GM10266 (cell line): Measurements from ENCODE around the gene PPP6R2.

Source experiments
- DNase-seq: peaks from one replicate; pipeline ENCODE4 v3.0.0; 2012; ENCODE audit errors: extremely low spot score
- TF ChIP-seq, protein P1 (sequence below): IDR thresholded peaks from 2 replicates; pipeline ENCODE4 v1.5.1; 2012; ENCODE audit warnings: mild to moderate bottlenecking, low read depth; ENCODE audit not compliant: control insufficient read depth, insufficient read depth; ENCODE audit errors: missing control alignments

PPP6R2 gene

DNA sequence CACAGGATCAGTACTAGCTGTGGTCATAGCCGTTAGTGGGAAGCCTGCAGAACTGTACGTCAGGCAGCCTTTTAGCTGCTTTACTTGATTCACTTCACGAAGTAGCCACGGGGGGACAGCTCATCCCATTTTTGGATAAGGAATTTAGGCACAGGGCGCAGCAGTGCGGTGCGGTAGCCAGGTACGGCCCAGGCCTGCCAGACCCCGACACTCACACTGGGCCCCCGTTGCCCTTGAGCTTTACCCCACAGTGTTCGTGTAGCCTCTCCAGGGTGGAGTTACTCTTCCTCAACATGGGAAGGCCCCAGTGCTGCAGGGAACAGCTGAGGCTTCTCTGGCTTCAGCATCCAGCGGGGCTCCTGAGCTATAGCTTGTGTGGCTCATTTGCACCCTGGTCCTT is 72.3 kb downstream of the PPP6R2 start:
- no peak for DNase-seq
- TF ChIP-seq, protein P1, sequence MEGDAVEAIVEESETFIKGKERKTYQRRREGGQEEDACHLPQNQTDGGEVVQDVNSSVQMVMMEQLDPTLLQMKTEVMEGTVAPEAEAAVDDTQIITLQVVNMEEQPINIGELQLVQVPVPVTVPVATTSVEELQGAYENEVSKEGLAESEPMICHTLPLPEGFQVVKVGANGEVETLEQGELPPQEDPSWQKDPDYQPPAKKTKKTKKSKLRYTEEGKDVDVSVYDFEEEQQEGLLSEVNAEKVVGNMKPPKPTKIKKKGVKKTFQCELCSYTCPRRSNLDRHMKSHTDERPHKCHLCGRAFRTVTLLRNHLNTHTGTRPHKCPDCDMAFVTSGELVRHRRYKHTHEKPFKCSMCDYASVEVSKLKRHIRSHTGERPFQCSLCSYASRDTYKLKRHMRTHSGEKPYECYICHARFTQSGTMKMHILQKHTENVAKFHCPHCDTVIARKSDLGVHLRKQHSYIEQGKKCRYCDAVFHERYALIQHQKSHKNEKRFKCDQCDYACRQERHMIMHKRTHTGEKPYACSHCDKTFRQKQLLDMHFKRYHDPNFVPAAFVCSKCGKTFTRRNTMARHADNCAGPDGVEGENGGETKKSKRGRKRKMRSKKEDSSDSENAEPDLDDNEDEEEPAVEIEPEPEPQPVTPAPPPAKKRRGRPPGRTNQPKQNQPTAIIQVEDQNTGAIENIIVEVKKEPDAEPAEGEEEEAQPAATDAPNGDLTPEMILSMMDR, result no peak

DNA sequence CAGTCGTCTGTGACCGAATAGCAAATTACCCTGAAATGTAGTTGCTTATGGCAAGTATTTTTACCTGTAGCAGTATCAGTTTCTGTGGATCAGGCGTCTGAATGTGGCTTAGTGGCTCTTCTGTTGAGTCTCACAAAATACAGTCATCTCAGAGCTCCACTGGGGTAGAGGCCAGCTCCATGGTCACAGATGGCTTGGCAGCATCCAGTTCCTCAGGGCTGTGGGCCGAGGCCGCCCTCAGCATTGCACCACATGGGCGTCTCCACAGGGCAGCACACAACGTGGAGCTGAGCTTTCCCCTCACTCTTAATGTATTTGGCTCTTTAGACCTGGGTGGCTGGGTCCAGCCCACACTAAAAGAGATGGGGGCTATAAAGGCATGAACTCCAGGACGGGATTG is 73.9 kb downstream of the PPP6R2 start:
- TF ChIP-seq, protein P1, result no peak
- DNase-seq, result no peak

DNA sequence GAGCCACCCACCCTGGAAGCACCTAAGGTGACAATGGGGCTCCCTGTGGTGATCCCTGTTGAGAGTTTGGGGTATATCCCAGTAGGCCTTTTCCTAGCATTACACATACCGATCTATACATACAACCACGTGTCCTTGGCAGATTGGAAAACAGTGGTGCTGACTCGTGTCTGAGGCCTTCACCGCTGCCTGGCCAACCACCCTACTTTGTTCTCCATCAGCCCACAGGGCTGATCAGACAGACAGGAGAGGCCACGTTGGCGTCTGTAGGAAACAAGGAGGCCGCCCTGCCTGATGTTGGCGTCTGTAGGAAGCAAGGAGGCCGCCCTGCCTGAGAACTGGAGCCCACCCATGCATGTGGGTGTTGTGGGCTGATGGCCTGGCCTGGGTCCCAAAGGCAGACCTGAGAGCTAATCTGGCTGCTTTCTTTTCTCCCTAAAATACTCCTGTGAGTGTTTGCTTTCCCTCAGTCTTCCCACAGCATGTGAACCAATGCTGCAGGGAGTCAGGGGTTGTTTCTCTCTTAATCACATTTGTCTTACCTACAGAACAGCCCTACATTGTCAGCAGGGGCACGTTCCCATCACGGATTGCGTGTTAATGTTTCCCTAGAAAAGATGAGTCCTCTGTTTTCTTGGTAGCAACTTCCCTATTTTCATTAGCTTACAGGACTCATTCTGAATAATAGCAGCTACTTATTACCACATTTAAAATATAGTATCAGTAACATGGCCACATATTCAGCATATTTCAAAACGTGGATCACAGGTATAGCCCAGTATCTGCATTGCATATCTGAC is 74.5 kb downstream of the PPP6R2 start:
- no peak for DNase-seq
- TF ChIP-seq, protein P1, result no peak

DNA sequence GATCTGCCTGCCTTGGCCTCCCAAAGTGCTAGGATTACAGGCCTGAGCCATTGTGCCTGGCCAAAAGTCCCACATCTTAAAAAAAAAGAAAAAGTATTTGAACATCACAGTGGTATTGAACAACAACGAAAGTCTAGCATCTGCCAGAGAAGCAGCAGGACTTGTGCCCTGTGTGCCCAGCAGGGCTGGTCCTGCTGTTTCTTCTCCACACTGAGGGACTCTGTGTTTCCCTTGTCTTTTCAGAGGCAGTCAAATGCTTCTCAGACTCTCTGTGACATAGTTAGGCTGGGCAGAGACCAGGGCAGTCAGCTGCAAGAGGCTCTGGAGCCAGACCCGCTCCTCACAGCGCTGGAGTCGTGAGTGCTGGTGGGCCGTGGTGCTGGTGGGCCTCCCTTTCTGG is 75.5 kb downstream of the PPP6R2 start:
- no peak for DNase-seq
- TF ChIP-seq, protein P1, result no peak

DNA sequence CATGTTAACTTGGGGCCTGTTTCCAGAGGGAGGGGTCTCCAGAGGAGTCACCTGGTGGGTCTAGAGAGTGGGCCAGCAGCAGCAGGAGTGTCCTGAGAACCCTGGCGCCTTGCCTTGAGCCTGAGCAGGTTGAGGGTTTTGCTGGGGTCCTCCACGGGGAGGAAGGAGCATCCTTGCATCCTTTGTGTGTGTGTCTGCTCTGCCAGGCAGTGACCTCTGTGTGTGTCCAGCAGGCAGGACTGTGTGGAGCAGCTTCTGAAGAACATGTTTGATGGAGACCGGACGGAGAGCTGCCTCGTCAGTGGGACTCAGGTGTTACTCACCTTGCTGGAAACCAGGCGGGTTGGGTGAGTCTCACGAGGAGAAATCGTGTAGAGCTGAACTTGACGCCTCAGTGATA is 76.0 kb downstream of the PPP6R2 start:
- no peak for DNase-seq

DNA sequence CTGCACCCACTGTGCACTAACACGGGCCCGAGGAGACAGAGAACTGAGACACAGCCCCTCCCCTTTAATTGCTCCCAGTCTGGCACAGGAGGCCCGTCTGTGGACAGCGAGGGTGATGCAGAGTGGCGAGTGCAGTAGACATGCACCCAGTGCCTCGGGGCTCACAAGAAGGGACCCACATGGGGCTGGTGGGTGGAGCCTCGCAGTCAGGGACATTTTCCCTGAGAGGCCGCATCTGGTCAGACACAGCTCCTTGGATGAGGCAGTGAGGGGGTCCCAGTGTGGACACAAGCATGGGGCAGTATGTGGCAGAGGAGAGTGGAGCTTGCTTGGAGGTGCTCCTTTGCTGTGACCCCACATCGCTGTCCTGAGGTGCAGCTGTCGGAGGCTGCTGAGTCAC is 76.9 kb downstream of the PPP6R2 start:
- TF ChIP-seq, protein P1, result no peak
- DNase-seq, result no peak

More for the DNA sequence above, 76.0 kb downstream of the PPP6R2 start:
- TF ChIP-seq, protein P1, result no peak

DNA sequence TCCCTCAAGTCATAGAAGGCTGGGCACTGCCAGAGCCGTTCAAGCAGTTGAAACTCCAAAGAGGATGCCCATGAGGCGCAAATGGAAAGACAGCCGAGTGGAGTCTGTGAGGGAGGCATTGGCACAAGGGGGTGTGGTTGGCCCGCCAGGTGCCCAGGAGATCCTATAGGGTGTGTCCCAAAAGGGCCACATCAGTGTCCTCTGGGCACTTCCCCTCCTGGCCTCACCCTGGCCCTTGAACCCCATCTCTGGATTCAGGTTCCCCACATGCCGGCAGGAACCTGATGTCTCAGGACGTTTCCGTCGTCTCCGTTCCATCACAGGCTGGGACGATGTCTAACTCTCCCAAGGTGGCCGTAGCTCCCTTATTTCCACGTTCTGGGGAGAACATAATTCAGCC is 77.5 kb downstream of the PPP6R2 start:
- TF ChIP-seq, protein P1, result no peak
- no peak for DNase-seq
